ENCODE data around the gene SLC25A39.
"Not testable (repeated sequence)": the region's sequence is repeated elsewhere in the genome, so short reads cannot be mapped to it uniquely, and the experiment has no call there.

SLC25A39 gene, protein sequence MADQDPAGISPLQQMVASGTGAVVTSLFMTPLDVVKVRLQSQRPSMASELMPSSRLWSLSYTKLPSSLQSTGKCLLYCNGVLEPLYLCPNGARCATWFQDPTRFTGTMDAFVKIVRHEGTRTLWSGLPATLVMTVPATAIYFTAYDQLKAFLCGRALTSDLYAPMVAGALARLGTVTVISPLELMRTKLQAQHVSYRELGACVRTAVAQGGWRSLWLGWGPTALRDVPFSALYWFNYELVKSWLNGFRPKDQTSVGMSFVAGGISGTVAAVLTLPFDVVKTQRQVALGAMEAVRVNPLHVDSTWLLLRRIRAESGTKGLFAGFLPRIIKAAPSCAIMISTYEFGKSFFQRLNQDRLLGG

DNA sequence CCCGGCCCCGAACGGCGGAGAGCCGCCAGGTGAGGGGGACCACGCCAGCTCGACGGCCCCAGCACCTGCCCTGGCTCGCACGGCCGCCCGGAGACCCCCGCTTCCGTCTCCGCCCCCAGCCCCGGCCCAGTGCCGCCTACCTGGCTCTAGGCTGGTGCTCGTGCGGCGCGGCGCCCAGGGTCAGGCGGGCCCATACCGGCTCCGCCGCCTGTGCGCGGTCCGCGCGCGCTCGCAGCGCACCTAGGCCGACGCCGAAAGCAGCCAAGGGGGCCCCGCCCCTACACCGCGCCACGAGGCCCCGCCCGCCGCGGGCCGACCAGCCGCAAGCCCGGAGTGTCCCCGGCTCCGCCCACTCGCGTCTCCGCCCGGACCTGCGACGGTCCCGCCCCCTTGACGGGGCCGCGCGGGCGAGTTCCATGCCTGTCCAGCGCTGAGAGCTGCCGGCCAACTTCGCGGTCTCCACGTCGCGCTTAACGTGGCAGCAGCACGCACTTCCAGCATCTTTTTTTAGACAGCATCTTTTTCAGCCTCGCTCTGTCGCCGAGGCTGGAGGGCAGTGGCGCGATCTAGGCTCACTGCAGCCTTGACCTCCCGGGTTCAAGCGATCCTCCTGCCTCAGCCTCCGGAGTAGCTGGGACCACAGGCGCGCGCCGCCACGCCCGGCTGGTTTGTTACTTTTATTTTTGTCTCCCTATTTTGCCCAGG lies at the start of gene SLC25A39:
Gene SLC25A39, minus strand, starts transcription at position 253 of the 705 bp plus-strand sequence. CDS start 1,261 bp downstream, outside the sequence.
- DNase-seq: peak; percentile 95

DNA sequence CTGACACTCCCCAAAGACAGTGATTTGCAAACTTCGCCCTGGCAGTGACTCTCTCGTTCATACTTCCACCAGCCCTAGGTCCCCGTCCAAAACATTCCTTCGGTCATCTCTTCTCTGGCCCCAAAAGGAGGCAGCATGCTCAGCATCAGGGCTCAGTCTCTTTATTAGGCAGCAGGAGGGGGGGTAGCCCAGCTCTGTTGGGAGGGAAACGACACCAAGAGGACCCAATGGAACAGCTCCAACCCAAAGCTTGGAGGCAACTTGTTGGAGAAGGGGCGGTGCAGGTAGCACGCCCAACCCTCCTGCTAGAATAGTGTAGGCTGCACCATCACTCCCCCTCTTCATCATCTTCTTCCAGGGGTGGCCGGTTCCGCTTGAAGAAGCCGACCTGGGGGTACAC lies 47.4 kb upstream of the SLC25A39 start:
- DNase-seq: no peak

DNA sequence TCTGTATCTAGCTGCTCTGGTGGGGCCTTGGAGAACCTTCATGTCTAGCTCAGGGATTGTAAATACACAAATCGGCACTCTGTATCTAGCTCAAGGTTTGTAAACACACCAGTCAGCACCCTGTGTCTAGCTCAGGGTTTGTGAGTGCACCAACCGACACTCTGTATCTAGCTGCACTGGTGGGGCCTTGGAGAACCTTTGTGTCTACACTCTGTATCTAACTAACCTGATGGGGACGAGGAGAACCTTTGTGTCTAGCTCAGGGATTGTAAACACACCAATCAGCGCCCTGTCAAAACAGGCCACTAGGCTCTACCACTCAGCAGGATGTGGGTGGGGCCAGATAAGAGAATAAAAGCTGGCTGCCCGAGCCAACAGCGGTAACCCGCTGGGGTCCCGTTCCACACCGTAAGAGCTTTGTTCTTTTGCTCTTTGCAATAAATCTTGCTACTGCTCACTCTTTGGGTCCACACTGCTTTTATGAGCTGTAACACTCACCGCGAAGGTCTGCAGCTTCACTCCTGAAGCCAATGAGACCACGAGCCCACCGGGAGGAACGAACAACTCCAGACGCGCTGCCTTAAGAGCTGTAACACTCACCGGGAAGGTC lies 44.9 kb upstream of the SLC25A39 start:
- not testable (repeated sequence) for DNase-seq

DNA sequence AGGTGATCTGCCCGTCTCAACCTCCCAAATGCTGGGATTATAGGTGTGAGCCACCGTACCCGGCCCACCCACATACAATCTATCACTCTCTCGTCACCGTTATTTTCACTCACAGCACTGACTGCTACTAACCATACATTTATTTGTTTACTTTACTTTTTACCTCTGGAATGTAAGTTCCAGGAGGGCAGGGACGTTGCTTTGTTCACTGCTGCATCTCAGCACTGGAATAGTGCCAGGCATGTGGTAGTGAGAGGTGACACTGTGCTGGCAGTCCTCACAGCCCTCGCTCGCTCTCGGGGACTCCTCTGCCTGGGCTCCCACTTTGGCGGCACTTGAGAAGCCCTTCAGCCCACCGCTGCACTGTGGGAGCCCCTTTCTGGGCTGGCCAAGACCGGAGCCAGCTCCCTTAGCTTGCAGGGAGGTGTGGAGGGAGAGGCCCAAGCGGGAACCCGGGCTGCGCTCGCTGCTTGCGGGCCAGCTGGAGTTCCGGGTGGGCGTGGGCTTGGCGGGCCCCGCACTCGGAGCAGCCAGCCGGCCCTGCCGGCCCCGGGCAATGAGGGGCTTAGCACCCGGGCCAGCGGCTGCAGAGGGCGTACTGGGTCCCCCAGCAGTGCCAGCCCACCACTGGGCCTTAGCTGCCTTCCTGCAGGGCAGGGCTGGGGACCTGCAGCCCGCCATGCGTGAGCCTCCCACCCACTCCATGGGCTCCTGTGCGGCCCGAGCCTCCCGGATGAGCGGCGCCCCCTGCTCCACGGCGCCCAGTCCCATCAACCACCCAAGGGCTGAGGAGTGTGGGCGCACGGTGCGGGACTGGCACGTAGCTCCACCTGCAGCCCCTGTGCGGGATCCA lies 44.0 kb upstream of the SLC25A39 start:
- DNase-seq: not testable (repeated sequence)

DNA sequence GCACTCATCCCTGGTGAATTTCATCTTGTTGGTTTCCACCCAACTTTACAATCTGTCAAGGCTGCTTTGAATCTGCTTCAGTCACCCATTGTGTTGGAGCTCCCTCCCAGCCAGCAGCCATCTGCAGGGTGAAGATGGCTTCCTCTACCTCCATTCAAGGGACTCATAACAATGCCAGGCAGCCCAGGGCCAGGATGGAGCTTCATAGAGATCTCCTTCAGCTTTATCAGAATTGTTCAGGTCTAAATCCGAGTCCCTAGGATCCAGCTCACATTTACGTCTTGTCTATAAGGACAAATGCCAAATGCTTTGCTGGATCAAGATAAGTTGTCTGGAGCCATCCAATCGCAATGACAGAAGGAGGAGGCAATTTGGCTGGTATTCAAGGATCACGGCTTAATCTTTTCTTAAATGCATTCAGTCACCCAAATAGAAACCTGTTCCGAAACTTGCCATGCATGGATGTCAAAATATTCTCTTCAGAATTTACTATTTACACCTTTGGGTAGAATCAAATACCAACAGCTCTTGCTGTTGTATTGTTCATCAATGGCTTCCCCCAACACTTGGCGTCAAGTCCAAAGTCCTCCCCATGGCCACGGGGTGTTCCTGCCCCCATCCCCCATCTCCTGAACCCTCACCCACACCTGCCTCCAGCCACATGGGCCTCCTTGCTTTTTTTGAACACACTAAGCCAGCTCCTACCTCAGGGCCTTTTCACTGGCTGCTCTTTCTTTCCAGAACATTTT lies 42.8 kb upstream of the SLC25A39 start:
- DNase-seq: no peak

DNA sequence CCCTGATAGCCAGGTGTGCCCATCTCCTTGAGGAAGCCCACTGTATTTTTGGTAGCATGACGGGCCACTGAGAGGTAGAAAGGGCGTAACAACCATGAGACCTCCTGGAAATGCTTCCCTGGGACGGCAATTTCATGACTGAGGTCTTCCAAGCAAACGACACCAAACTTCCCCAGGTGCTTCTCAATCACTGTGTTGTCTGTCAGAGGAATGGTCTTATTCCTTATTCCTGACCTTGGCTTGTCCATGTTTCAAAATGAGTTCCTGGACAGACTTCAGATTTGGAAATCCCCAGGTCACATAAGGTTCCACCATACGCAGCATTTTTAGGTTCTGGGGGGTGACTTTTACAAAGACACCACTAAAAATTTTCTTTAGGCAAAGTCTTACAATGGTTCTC lies 40.4 kb upstream of the SLC25A39 start:
- DNase-seq: not testable (repeated sequence)

DNA sequence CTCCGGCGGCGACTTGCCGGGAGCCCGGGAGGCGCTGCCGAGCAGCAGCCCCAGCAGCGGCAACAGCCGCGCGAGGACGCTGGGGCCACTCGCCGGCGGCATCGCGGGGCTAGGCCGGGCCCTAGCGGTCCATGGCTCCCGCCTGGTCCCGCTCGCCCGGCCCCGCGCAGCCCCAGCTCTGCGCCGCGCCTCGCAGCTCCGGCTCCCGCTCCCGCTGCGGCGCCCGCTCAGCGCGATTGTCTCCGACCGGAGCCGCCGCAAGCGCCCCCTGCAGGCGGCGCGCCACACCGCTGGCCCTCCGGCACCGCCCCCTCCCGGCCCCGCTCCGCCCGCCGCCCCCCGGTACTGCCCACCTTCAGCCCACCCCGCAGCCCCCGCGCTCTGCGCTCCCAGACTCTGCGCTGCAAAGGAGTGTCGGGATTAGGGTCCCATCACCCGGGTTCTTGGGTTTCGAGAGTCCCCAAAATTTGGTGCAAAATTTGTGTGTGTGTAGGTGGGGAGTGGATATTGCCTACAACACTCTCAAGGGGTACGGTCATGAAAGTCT lies 39.1 kb upstream of the SLC25A39 start, which contains the start of gene FAM171A2:
Gene FAM171A2, minus strand, starts transcription at position 241 of the 547 bp plus-strand sequence. Its CDS starts 139 bp downstream, at position 102.
- DNase-seq: peak; percentile 67

DNA sequence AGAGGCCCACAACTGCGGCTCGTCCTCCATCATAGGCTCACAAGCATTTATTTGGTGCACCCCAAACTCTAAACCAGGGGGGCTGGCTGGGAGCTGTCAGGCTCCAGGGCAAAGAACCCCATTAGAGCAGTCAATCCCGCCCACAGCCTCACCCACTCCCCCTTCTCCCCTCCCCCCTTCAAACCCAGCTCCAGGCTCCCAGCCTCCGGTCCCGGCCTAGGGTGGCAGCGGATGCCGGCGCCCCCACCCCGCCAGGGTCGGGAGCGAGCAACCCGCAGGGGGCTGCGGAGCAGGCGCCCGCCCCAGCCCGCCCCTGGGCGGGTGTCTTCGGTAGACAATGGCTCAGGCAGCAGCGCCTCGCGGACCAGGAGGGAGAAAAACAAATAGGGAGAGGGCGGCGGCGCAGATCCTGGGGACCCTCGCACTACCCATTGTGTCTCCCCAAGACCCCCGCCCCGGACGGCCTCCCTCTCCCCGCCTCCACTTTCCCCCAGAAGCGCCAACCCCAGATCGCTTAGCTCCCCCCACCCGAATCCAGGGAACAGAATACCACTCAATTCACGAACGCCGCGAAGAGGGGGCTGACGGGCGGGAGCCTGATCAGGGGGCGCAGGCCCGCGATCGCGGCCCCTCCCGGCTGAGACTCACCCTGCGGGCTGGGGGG lies 38.5 kb upstream of the SLC25A39 start:
- DNase-seq: no peak

DNA sequence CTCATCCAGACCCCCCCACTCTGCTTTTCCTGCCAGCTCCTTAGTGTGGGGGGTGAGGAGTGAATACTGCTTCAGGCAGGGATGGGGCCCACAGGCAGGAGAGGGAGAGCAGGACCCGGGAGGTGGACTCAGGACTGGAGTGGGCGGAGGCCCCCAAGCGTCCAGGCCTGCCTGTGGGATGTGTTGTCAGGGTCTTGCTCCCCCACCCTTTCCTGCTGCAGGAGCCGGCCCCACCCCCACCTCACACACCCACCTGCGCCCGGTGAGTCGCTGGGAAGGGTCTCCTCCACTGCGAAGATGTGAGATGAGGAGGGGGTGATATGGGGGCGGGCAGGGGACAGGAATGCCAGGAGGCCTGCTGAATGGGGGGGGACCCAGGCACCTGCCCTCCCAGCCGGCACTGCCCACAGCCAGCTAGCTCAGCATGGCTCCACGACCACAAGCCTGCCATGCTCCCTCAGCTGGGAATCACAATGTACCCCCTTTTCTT lies 37.9 kb upstream of the SLC25A39 start:
- no peak for DNase-seq

DNA sequence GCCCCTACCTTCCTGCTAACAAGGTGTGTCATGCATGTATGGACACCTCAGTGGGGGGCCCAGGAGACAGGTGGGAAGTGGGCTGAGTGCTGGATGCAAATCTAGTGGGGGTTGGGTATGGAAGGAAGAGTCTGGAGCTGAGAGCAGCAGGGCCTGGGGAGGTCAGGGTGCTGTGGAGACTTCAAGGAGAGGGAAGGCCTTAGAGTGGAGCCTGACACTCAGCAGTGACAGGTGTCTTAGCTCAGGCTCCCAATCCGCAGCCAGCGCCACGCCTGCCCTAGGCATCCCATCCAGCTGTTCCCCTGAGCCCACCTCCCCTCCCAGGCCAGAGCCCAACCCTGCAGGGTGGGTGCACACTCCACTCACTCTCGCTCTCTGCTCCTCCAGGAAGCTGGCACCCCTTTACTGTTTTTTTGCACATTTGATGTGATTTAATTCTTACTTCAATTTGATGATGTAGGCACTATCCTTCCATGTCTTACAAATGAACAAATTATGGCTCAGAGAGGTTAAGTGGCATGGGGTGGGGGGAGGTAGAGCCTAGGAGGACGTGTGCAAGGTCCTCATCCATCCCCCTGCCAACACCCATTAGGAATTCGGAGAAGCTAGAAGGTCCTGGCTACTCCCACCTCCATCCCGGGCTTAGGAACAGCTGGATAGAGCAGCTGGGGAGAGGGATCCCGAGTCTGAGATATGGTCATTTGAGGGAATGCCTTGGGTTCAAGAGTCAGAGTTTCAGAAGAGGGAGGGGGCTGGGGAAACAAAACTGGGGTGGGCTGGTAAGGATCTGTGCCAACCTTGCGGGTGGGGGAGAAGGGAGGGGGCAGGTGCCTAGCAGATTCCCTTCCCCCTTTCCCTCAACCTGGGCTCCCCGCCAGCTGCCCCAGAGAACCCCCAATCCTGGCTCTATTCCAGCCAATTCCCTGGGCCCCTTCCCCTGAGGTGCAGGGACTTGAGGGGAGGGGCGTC lies 37.0 kb upstream of the SLC25A39 start:
- no peak for DNase-seq

DNA sequence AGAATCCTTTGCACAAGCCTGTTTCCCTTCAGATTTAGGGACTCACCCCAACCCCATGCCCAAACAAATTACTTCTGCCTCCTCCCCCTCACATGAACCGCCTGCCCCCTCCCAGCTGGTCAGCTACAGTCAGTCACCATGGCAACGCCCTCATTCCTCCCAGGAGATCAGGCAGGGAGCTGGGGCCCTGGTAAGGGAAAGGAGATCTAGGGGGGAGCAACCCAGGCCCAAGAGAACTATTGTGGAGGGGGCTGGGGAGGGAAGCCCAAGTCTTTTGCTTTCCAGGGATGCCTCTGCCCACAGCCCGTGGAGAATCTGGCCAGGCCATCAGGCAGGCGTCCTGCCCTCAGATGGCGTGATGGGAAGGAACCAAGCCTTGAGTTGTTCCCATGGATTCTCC lies 36.2 kb upstream of the SLC25A39 start:
- DNase-seq: no peak

DNA sequence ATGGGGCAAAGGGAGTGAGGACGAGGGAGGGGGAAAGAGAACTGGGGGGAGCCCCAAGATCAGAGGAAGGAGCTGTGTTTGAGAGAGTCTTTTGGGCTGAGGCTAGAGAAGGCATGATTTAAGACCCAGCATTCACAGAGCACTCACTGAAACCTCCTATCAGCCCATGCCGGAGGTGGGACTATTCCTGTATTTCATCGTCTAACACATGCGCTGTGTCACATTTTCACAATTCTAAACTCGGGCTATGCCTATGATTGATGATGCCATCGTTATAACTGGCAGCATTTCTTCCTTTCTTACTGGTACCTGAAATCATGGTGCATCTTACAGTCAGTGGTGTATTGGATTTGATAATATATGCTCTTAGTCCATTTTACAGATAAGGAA lies 35.5 kb upstream of the SLC25A39 start:
- no peak for DNase-seq

DNA sequence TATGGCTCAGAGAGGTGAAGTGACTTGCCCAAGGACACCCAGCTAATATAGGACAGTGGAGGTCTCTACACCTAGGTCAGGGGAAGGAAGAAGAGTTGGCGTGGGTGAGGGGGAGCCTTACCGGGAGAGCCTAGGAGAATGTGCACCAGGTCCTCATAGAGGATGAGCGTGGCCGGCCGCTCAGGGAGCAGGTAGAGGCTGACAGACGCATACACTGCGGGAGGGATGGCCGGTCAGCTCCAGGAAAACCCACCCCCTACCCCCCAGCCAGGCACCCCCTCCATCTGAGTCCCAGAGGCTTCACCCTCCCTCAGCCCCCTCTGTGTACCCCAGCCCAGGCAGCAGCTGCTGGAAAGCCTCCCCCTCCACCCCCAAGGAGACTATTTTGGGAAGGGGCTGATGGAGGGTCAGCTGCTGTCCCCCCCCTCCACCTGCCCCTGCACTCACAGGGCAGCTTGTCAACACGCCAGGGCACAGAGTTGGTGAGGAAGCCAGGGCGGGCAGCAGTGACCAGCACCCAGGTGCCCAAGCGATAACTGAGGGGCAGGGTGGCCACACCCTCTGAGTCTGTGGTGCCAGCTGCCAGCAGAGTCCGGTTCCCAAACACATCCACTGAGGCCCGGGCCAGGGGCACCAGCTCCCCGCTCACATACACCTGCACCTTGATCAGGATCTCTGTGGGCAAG lies 35.0 kb upstream of the SLC25A39 start:
- DNase-seq: no peak

DNA sequence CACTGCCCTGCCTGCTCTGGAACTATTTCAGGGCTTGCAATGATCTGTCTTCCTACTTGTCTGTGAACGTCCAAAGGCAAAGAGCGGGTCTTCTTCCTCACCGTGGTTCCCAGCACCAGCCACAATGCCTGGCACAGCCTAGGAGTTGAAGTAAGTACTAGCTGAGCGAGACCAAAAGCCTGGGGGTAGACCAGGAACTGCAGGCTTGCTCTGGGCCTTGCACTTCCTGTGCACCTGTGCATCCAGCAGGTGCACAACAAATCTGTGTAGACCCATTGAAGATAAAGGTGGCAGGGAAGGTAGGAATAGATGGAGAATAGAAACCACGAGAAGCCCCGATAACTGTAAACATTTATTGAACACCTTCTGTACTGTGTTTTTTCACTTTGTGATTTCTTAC lies 34.4 kb upstream of the SLC25A39 start:
- DNase-seq: no peak

DNA sequence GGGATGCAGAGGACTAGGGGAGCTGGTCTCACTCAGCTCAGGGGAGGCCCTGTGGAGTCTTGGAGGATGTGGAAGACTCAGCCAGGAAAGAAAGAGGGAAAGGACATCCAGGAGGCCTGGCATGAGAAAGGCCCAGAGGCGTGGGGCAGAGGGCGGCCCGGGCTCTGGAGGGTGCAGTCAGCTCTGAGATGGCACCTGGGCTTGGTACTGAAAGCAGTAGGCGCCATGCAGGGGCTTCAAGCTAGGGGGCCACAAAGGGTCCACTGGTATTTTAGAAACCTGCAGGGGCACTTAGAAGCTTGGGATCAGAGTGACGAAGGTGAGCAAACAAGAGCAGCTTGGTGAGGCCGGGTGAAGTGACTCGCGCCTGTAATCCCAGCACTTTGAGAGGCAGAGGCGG lies 33.4 kb upstream of the SLC25A39 start:
- DNase-seq: no peak

DNA sequence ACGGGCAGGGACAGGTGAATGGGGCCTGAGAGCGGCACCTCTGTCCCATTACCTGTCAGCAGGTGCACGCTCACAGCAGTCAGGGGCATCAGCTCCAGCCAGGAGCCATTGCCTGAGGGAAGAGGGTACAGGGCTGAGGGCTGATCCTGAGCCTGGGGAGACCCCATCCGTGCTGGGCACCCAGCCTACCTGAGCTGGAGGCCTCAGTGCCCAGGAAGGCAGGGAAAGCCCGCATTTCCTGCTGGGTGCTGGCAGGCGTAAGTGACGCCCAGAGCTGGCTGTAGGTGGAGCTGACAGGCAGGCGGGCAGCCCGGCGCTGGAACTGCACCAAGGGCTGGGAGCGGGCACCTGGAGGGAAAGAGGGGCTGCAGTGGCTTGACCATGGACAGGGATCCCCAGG lies 31.6 kb upstream of the SLC25A39 start:
- no peak for DNase-seq

DNA sequence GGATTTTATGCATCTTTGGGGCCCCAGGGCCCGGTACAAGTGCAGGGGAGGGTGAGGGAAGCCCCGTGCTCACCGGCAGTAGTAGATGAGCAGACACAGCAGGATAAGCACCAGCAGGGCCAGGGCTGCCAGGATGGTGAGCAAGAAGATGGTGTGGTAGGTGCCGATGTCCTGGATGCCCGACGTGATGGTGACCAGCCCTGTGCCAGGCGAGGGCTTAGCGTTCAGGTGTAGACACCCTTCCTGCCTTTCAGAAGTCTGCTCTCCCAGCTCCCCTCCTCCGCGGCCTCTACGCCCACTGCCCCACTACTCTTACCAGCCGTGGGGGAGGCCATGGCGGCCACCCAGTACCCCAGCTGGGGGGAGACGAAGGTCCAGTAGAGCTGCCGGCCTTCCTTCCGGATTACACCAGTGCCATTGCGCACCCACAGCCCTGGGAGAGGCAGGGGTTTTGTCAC lies 31.0 kb upstream of the SLC25A39 start:
- no peak for DNase-seq

DNA sequence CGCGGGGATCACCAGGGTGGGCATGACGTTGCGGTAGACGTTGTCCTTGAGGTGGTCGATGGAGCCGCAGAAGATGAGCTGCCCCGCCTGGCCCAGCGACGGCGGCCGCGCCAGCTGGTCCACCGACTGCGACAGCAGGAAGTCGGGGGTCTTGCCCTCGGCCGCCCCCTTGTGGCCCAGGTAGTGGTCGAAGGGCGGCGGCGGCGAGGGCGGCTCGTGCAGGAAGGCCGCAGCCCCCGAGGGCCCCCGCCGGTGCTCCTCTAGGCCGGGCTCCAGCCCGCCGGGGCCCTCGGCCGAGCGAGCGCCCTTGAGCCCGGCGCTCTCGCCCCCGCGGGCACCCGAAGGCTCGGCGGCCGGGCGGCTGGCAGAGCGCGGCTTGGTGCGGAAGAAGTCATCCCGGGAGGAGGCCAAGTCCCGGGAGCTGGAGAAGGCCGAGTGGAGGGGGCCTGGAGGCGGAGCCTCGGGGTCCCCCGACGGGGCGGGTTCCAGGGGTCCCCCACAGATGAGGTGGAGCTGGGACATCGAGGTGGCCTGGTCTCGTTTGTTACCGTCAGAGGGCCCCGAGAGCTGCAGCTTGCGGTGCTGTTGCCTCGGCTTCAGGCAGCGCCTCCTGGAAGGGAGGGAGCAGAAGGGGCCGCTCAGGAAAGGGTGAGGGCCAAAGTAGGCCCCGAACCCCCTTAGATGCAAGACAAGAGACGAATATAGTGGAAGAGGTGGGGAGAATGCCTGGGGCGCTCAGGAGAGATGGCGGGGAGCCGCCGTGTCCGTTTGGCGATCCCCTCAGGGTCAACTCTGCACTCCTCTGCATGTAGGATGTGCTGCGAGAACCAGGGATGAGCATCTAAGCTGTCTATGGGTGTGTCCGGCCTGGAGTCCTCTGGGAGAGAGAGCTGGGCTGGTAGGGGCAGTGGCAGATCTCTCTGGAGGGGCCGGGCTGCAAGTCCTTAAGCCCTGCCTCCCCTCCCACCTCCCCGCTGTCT lies 30.2 kb upstream of the SLC25A39 start:
- peak; percentile 39 for DNase-seq
